Ishikawa (cell line): Measurements from ENCODE around the gene KCNQ5.

Source experiments
- CEBPB ChIP-seq: IDR thresholded peaks from 2 replicates; pipeline ENCODE4 v1.6.1; 2012
- CREB1 ChIP-seq: IDR thresholded peaks from 2 replicates; pipeline ENCODE4 v1.6.1; 2012; ENCODE audit warnings: low read depth
- EGR1 ChIP-seq: IDR thresholded peaks from 2 replicates; pipeline ENCODE4 v1.6.1; 2012
- EP300 ChIP-seq: IDR thresholded peaks from 2 replicates; pipeline ENCODE4 v1.6.1; 2012; ENCODE audit warnings: borderline replicate concordance
- FOXM1 ChIP-seq: IDR thresholded peaks from 2 replicates; pipeline ENCODE4 v1.6.1; 2012; ENCODE audit warnings: low read depth, borderline replicate concordance
- NFIC ChIP-seq: IDR thresholded peaks from 2 replicates; pipeline ENCODE4 v1.6.1; 2012
- RAD21 ChIP-seq: IDR thresholded peaks from 2 replicates; pipeline ENCODE4 v1.6.1; 2012; ENCODE audit warnings: low read depth
- TAF1 ChIP-seq: IDR thresholded peaks from 2 replicates; pipeline ENCODE4 v1.6.1; 2012; ENCODE audit warnings: low read depth, mild to moderate bottlenecking
- TCF12 ChIP-seq: IDR thresholded peaks from 2 replicates; pipeline ENCODE4 v1.6.1; 2012; ENCODE audit warnings: low read depth
- TEAD4 ChIP-seq: IDR thresholded peaks from 2 replicates; pipeline ENCODE4 v1.6.1; 2012
- YY1 ChIP-seq: IDR thresholded peaks from 2 replicates; pipeline ENCODE4 v1.6.1; 2012; ENCODE audit warnings: low read depth
- ZBTB7A ChIP-seq: IDR thresholded peaks from 2 replicates; pipeline ENCODE4 v1.6.1; 2012; ENCODE audit warnings: low read depth
- TF ChIP-seq, protein P1 (sequence below): IDR thresholded peaks from 2 replicates; pipeline ENCODE4 v1.6.1; 2012; ENCODE audit warnings: low read depth, mild to moderate bottlenecking
- TF ChIP-seq, protein P2 (sequence below): IDR thresholded peaks from 2 replicates; pipeline ENCODE4 v1.6.1; 2012
- TF ChIP-seq, protein P3 (sequence below): IDR thresholded peaks from 2 replicates; pipeline ENCODE4 v1.6.1; 2012

The KCNQ5 gene

DNA sequence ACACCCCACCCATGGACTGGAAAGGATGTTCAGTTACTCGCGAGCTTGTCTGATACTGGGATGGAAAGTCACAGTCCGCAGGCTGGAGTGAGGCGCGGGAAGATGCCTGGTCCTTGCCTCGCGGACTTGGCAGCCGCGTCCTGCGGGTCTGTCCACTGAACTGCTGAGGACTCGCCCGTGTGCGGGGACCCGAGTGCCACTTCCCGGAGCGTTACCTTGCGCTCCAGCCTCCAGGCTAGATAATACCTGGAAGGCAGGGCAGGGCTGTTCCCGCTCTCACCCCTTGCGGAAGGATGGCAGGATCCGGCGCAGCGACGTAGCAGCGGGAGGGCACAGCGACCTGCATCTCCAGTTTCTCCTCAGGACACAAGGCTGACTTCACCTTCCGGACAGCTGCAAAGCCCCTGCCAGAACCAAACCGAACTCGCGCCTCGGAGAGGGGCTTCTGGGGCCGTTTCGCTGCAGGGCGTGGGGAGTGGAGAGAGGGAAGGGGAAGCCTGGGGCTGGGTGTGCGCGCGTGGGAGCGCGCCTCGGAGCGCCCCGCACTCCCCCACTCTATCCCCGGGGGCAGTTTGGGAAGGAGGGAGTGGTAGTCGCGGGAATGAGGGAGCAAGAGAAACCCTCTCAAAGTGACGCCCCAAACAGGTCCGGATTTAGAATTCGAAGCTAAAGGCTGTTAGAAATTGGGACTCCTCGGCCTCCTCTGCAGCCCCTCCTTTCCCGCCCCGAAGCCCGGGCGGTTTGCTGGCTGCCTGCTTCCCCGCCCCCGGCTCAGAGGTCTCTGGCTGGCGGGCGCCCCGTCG, at the start of gene KCNQ5:
KCNQ5 (plus strand) TSS at position 774 of the 803 bp plus-strand sequence.
- TF ChIP-seq, protein P1, sequence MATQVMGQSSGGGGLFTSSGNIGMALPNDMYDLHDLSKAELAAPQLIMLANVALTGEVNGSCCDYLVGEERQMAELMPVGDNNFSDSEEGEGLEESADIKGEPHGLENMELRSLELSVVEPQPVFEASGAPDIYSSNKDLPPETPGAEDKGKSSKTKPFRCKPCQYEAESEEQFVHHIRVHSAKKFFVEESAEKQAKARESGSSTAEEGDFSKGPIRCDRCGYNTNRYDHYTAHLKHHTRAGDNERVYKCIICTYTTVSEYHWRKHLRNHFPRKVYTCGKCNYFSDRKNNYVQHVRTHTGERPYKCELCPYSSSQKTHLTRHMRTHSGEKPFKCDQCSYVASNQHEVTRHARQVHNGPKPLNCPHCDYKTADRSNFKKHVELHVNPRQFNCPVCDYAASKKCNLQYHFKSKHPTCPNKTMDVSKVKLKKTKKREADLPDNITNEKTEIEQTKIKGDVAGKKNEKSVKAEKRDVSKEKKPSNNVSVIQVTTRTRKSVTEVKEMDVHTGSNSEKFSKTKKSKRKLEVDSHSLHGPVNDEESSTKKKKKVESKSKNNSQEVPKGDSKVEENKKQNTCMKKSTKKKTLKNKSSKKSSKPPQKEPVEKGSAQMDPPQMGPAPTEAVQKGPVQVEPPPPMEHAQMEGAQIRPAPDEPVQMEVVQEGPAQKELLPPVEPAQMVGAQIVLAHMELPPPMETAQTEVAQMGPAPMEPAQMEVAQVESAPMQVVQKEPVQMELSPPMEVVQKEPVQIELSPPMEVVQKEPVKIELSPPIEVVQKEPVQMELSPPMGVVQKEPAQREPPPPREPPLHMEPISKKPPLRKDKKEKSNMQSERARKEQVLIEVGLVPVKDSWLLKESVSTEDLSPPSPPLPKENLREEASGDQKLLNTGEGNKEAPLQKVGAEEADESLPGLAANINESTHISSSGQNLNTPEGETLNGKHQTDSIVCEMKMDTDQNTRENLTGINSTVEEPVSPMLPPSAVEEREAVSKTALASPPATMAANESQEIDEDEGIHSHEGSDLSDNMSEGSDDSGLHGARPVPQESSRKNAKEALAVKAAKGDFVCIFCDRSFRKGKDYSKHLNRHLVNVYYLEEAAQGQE, result no peak

DNA sequence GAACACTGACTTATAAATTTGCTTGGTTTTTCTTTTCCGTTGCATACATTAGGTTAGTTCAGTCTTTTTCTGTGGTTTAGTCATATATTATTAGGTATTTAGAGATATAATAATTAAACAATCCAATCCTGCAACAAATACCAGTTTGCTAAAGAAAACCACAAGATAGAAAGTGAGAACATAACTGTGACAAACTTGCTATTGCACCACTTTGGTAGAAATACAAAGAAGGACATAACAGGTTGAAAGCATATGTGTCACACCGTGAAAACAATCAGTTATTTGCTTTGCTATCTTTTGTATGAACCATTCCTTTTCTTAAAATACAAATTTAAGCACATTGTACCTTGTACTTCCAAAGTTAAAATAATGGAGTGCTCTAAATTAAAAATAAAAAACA, 42.0 kb upstream of the KCNQ5 start:
- TF ChIP-seq TEAD4 (no peak), EGR1 (no peak), FOXM1 (no peak), RAD21 (no peak), NFIC (no peak), ZBTB7A (no peak)
- TF ChIP-seq, protein P2, sequence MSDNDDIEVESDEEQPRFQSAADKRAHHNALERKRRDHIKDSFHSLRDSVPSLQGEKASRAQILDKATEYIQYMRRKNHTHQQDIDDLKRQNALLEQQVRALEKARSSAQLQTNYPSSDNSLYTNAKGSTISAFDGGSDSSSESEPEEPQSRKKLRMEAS, result no peak

DNA sequence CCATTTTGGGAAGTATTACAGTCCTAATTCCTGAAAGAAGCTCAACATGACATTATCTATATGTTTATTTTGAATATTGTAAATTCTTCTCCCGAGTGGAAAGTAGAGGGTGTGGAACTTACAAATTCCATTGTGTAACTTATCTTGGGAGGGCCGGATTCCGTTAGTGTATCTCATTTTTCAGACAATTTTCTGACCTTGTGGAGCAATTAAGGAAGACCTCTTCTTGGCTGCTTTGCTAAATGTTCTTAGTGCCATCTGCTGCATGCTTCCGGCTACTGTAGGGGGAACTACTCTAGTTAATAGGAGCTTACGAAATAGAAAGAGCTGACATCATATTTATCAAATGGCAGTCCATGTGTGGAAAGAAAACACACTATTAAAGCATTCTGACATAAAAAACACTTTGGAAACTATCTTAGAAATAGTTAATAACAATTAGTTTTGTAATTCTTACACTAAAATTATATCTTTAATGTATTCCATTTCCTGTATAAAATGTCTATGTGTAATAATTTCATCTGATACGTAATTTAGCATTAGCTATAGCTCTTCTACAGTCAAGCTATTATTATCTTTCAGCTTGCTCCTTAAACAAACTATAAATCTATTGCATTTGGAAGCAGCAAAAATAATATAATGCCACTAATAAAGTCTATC, 41.5 kb upstream of the KCNQ5 start:
- no peak for TF ChIP-seq YY1
- TF ChIP-seq EP300, result no peak
- TF ChIP-seq, protein P2, result no peak
- peak; percentile 41; the same call in 1 of the 2 replicates for TF ChIP-seq RAD21
- no peak for TF ChIP-seq NFIC
- TF ChIP-seq TCF12, result no peak
- TF ChIP-seq EGR1, result no peak
- no peak for TF ChIP-seq TAF1

DNA sequence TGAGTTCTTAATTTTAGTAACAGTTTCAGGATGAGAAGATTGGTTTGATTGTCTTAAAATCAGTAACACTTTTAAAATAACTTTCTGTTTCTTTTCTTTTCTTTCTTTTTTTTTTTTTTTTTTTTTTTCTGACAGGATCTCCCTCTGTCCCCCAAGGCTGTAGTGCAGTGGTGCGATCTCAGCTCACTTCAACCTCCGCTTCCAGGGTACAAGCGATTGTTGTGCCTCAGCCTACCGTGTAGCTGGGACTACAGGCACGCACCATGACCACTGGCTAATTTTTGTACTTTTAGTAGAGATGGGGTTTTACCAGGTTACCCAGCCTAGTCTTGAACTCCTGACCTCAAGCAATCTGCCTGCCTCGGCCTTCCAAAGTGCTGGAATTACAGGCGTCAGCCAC, 33.7 kb upstream of the KCNQ5 start:
- TF ChIP-seq NFIC (no peak), CEBPB (no peak), TEAD4 (no peak), RAD21 (no peak), EGR1 (no peak), FOXM1 (no peak), ZBTB7A (no peak), TAF1 (no peak)
- TF ChIP-seq, protein P3, sequence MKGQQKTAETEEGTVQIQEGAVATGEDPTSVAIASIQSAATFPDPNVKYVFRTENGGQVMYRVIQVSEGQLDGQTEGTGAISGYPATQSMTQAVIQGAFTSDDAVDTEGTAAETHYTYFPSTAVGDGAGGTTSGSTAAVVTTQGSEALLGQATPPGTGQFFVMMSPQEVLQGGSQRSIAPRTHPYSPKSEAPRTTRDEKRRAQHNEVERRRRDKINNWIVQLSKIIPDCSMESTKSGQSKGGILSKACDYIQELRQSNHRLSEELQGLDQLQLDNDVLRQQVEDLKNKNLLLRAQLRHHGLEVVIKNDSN, result no peak
- TF ChIP-seq, protein P2, result no peak
- TF ChIP-seq, protein P1, result no peak

DNA sequence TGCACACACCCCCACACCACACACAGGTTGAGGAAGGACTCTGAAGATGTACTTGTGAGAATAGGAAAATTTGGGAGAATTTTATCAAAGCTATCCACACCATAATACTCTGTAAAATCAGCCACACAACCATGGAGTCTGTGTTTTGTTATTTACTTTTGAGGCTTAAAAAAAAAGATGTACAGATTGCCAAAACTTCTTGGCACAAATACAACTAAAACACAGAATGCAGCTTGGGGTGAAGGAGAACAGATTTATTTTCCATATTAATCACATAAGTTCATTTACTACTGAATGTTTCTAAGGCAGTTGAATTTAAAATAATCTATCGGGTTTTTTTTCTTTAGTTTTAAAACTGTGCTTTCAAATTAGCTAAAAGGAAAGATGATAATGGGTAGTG, 32.8 kb upstream of the KCNQ5 start:
- no peak for TF ChIP-seq FOXM1
- TF ChIP-seq CEBPB, result no peak
- no peak for TF ChIP-seq CREB1
- no peak for TF ChIP-seq TCF12
- TF ChIP-seq NFIC, result no peak
- TF ChIP-seq, protein P1, result no peak
- TF ChIP-seq, protein P2, result no peak
- no peak for TF ChIP-seq TEAD4
- no peak for TF ChIP-seq YY1
- no peak for TF ChIP-seq EP300
- TF ChIP-seq EGR1, result no peak
- no peak for TF ChIP-seq ZBTB7A
- TF ChIP-seq, protein P3, result no peak
- no peak for TF ChIP-seq RAD21
- no peak for TF ChIP-seq TAF1
